ENCODE data around the gene FAM8A1.

FAM8A1 gene

GRCh38 chr6:17653198-17653882 lies 53.2 kb downstream of the FAM8A1 start:
- in situ Hi-C loops (cut with MboI; ENCODE audit: low sequenced_read_pairs) = no loop called here

GRCh38 chr6:17656092-17656491 lies 56.0 kb downstream of the FAM8A1 start:
- in situ Hi-C loops (cut with MboI; ENCODE audit: low sequenced_read_pairs) = no loop called here

- in situ Hi-C loops (cut with MboI; ENCODE audit: low sequenced_read_pairs) = no loop called here
Observed at GRCh38 chr6:17656644-17657043, 56.5 kb downstream of the FAM8A1 start.
